Stimulated activated CD4-positive, alpha-beta T cell treated with anti-CD3 and anti-CD28 coated beads, Interleukin-15, amount 100 ng/mL, for 24 hours (primary cell): ENCODE data around the gene DUSP22.
"Not testable (repeated sequence)": the region's sequence is repeated elsewhere in the genome, so short reads cannot be mapped to it uniquely, and the experiment has no call there.

ENCODE experiments used
- DNase-seq: peaks from one replicate; pipeline ENCODE4 v3.0.0-alpha.2; 2020

The DUSP22 gene, protein sequence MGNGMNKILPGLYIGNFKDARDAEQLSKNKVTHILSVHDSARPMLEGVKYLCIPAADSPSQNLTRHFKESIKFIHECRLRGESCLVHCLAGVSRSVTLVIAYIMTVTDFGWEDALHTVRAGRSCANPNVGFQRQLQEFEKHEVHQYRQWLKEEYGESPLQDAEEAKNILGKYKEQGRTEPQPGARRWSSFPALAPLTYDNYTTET

DNA sequence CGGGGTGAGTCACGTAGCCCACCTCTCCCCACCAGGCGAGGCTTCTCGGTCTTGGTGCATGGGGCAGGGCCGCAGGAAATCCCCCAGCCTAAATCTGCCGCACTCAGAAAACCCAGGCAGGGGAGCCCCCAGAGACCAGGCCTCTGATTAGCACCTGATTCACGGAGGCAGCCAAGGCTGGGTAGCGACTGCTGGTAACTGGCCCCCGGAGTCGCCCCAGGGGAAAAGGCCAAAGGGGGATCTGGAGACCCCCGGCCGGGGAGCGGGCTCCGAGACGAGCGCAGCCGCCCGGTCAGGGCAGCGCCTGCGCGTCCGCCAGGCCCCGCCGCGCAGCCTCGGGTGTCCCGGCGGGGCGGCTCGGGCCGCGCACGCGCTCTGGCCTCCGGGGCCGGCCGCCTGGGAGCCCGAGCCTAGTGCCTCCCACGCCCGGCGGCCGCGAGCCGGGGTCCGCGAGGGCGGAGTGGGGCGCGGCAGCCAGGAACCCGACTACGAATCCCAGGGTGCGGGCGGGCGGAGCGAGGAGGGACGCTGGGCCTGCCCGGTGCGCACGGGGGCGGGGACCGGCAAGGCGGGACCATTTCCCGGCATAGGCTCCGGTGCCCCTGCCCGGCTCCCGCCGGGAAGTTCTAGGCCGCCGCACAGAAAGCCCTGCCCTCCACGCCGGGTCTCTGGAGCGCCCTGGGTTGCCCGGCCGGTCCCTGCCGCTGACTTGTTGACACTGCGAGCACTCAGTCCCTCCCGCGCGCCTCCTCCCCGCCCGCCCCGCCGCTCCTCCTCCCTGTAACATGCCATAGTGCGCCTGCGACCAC, at the start of gene DUSP22:
Gene DUSP22, plus strand, starts transcription at position 791 of the 809 bp plus-strand sequence. CDS start 53 bp downstream, outside the sequence.
- DNase-seq = peak; percentile 90

- DNase-seq = no peak
These were observed 45.9 kb upstream of the DUSP22 start for GRCh38 chr6:246352-246751.

GRCh38 chr6:247351-247750, 44.9 kb upstream of the DUSP22 start:
- no peak for DNase-seq

DNA sequence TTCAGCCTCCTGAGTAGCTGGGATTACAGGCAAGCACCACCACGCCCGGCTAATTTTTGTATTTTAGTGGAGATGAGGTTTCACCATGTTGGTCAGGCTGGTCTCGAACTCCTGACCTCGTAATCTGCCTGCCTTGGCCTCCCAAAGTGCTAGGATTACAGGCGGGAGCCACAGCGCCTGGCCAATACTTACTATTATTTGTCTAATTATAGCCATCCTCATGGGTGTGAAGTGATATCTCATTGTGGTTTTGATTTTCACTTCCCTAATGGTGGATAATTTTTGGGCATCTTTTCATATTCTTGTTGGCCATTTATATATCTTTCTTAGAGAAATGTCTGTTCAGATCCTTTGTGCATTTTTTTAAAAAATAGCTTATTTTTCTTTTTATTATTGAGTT, 44.2 kb upstream of the DUSP22 start:
- not testable (repeated sequence) for DNase-seq

DNA sequence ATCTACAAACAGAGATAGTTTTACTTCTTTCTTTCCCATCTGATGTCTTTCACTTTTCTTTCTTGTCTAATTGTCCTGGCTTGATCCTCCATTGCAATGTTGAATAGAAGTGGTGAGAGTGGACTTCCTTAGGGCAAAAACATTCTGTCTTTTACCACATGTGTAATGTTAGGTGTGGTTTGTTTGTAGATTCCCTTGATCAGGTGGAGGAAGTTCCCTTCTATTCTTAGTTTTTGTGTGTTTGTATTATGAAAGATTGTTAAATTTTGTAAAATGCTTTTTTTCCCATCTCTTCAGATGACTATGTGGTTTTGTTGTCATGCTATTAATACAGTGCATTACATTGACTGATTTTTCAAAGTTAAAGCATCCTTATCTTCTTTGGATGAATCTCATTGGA, 41.6 kb upstream of the DUSP22 start:
- no peak for DNase-seq

DNA sequence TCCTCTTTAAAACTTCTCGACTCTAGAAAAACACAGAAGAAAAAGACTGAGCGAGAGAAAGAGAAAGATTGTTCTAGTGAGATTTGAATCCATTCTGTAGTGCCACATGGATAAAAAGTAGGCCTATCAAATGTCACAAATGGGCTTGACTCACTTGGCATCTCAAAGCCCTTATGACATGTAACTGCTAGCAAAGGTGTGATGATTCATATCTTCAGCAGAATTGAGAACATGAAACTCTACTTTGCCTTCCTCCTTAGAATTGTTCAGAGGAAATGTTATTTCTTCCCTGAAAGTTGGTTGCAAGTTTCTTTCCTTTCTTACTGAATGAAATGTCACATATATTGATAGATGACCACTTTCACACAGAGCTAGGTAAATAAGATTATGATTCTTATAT, 40.4 kb upstream of the DUSP22 start:
- DNase-seq = no peak

DNA sequence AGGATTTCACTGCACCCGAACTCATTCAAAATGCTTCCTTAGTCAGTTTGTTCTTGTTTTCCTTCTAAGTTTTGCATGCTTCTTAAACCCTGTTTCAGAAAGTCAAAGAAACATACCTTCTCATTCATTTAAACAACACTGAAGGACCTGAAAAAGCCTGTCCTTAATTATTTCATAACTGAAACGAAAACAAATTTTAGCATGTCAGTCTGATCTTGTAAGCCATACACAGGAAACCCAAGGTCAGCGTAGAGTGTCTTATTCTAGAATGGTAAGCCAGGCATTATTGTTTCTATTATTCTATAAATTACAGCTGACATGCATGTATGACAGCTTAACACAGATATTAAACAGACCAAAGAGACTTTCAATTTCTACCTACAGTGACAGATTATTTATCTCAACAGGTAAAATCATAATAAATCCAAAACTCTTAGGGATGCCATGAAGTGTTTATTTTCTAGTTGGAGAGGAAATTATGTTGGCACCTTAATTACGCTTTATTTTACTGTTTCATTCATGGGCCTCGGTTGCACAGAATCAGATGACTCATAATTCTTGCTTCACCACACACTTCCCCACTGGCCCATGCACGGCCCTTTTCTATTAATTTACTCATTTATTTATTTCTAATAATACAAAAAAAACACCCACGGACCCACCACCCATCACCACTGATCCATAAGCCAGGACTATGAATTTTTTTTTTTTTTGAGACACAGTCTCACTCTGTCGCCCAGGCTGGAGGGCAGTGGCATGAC, 39.3 kb upstream of the DUSP22 start:
- no peak for DNase-seq

DNA sequence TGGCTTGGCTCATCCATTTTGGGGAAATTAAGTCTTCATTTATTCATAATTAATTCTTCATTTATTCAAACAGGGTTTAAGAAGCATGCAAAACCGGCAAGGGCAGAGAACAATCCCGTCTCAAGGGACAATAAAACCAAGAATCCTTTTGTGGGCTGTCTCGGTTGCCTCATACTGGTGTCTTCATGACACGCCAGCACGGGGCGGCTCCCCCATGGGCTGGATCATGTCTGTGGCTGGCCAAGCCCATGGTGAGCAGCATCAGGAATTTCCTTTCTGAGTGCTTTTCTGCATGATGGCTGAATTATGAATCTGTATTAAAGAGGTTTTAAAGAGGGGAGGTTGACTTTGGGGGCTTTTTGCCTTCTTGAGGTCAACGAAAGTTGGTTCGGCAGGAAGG, 38.3 kb upstream of the DUSP22 start:
- no peak for DNase-seq

- no peak for DNase-seq
These were observed 37.1 kb upstream of the DUSP22 start for GRCh38 chr6:255041-255750.

- no peak for DNase-seq
These were observed 36.6 kb upstream of the DUSP22 start for GRCh38 chr6:255751-256083.

DNA sequence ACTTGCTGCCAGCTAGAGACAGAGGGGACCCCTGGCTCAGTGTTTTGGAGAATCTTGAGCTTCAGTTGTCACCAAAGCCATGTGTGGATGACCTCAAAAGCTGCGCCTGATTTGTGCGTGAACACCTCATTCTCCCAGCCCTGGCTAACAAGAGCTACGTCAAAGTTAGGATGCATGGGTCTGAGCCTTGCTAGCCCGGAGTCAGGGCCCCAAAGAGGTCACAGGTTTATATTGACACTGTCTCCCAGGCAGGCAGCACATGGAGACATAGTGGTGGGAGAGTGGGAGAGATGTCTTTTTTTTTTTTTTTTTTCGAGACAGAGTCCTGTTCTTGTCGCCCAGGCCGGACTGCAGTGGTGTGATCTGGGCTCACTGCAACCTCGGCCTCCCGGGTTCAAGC, 36.1 kb upstream of the DUSP22 start:
- no peak for DNase-seq

DNA sequence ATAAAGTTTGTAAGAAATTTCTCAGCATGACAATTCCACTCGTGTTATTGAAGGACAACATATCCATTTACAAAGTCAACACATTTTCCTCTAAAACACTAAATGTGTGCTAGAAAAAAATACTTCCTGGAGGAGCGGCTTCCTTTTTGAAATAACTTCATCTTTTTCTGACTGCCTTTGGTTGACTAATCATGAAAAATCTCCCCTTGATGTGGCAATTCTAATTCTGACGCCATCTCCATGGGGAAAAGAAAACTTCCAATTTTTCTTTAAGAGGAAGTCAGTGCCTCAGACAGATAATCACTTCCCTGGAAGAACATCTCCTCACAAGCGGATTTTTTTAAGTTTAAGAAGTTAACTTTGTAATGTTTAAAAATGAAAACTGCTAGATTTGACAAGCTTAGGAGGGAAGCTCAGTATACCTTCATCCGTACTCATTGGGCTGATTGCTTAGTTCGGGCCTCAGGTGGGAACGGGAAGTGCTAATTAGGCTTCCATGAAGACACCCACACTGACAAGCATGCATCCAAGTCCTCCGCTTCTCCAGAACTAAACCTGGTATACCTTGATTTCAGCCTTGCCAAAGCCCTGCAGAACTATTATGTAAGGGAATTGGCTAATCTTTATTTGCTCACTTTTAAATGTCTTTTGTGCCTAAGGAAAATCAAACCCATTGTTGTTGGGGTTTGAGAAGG, 35.1 kb upstream of the DUSP22 start:
- no peak for DNase-seq

GRCh38 chr6:257774-258173, 34.5 kb upstream of the DUSP22 start:
- DNase-seq = no peak

GRCh38 chr6:259316-259715, 33.0 kb upstream of the DUSP22 start:
- DNase-seq = no peak

DNA sequence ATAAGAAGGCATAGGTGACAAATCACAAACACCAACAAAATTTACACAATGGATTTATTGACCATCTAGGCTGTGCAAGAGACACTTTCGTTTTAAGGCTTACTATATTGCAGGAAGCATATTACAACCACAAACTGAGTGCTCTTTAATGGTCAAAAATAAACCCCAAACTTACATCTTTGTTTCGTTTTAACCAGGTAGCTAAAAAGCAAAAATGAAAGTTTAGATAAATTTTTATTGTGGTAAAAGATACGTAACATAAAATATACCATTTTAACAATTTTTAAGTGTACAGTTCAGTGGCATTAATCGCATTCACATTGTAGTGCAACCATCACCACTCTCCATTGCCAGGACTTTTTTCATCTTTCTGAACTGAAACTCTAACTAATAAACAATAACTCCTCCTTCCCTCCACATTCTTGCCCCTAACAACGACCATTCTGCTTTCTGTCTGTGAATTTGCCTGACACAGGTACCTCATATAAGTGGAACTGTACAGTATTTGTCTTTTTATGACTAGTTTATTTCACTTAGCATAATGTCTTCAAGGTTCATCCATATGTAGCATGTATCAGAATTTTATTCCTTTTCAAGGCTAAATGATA, 32.3 kb upstream of the DUSP22 start:
- no peak for DNase-seq

DNA sequence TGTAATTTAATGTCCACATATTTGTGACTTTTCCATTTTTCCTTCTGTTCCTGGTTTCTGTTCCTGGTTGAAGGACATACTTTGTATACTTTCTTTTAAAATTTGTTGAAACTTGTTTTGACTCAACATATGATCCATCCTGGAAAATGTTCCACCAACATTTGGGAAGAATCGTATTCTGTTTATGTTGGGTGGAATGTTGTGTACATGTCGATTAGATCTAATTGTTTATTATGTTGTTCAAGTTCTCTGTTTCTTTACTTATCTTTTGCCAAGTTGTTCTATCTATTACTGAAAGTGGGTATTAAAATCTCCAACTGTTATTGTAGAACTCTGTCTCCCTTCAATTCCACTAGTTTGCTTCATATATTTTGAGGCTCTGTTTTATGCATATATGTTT, 27.7 kb upstream of the DUSP22 start:
- no peak for DNase-seq

GRCh38 chr6:268394-268935, 23.8 kb upstream of the DUSP22 start:
- DNase-seq = no peak

GRCh38 chr6:273551-274058, 18.7 kb upstream of the DUSP22 start:
- DNase-seq = no peak

DNA sequence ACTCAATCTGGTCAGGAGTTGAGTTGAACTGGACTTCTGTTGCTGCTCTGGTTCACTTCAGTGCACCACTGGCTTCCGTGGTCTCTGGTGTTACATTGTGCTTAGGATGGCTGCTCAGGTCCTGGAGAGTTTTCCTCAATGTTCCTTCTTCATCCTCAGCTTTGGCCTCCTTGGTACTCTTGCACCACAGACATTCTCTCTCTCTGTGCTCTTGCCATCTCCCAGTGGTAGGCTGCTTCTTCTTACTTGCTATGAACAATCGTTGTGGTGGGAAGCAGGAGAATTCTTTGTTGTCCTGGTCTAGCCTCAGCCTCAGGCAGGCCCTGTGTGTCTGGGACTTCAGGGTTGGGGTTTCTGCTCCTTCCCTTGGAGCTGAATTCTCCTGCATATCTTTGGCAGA, 14.5 kb upstream of the DUSP22 start:
- no peak for DNase-seq

GRCh38 chr6:278494-278893, 13.8 kb upstream of the DUSP22 start:
- DNase-seq = no peak

GRCh38 chr6:279341-280029, 12.8 kb upstream of the DUSP22 start:
- DNase-seq = no peak
